Esophagus muscularis mucosa (tissue), 4 donors: Measurements from ENCODE around the gene CUL4A. TPM values are rescaled to one million over a fixed set of nuclear protein-coding genes. Genes with fewer than 3 reads are reported as not detected.

Experiments used
- DNase-seq: peaks from one replicate; pipeline ENCODE4 v3.0.0-alpha.2; 2017; ENCODE audit errors: extremely low spot score
- H3K27ac ChIP-seq, 4 donors: fragments of 200-600 bp; sonication (generic); replicated peaks in 1 of 4; 1 replicate in 3 of 4; 2 replicates in 1 of 4; pipeline ENCODE4 v1.5.1; 2016 to 2019; ENCODE audit warnings: mild to moderate bottlenecking in 1 of 4
- H3K27me3 ChIP-seq, 4 donors: fragments of 200-600 bp; sonication (generic); one replicate each; pipeline versions ENCODE4 v1.5.1 to v1.6.0; 2016 to 2019
- H3K36me3 ChIP-seq, 4 donors: fragments of 200-600 bp; sonication (generic); one replicate each; pipeline ENCODE4 v1.5.1; 2016 to 2019
- H3K4me1 ChIP-seq, 4 donors: fragments of 200-600 bp; sonication (generic); one replicate each; pipeline ENCODE4 v1.5.1; 2016 to 2019
- H3K4me3 ChIP-seq, 4 donors: fragments of 200-600 bp; sonication (generic); 1 replicate in 2 of 4; 2 replicates in 2 of 4; pipeline ENCODE4 v1.5.1; 2016 to 2019; ENCODE audit warnings: mild to moderate bottlenecking in 4 of 4, moderate library complexity in 1 of 4
- H3K9me3 ChIP-seq, 4 donors: fragments of 200-600 bp; sonication (generic); 1 replicate in 3 of 4; 2 replicates in 1 of 4; pipeline ENCODE4 v1.5.1; 2016 to 2019
- CTCF ChIP-seq, 3 experiments: fragments of 200-600 bp in 2 of 3; fragments of 450-650 bp in 1 of 3; sonication (generic) in 2 of 3; IDR thresholded peaks; one replicate each; pipeline ENCODE4 v1.5.1; 2017 to 2019; ENCODE audit warnings: antibody characterized with exemption in 3 of 3, mild to moderate bottlenecking in 2 of 3, moderate library complexity in 1 of 3
- EP300 ChIP-seq: sonication (generic); formaldehyde crosslinking; IDR thresholded peaks from one replicate; pipeline ENCODE4 v1.6.1; 2017; ENCODE audit warnings: antibody characterized with exemption
- POLR2A ChIP-seq: fragments of 450-650 bp; IDR thresholded peaks from one replicate; pipeline ENCODE4 v1.6.1; 2017; ENCODE audit warnings: antibody characterized with exemption, moderate library complexity, mild to moderate bottlenecking, low read depth
- POLR2AphosphoS5 ChIP-seq, 2 donors: sonication (generic); formaldehyde crosslinking; IDR thresholded peaks; one replicate each; pipeline ENCODE4 v1.6.1; 2017; ENCODE audit warnings: antibody characterized with exemption in 2 of 2
- WGBS: methylation state at CpG from one replicate; pipeline ENCODE4 v1.1.5; 2018; 5-methylcytosine and 5-hydroxymethylcytosine counted together
- intact Hi-C: fragments of 100-400 bp; cut with DNase I; formaldehyde crosslinking; loops from one replicate; pipeline ENCODE4 v1.15.1; 2023
- total RNA-seq, 4 donors: library from RNA; depleted of rRNA; stranded (reverse); fragments of >200 nt; gene quantifications; one replicate each; pipeline versions ENCODE4 v1.1.0 to v1.2.1, GENCODE V29; 2016

Gene CUL4A
- total RNA-seq, 4 donors from 2014 or later = 93.4 to 154 (median 122) TPM

DNA sequence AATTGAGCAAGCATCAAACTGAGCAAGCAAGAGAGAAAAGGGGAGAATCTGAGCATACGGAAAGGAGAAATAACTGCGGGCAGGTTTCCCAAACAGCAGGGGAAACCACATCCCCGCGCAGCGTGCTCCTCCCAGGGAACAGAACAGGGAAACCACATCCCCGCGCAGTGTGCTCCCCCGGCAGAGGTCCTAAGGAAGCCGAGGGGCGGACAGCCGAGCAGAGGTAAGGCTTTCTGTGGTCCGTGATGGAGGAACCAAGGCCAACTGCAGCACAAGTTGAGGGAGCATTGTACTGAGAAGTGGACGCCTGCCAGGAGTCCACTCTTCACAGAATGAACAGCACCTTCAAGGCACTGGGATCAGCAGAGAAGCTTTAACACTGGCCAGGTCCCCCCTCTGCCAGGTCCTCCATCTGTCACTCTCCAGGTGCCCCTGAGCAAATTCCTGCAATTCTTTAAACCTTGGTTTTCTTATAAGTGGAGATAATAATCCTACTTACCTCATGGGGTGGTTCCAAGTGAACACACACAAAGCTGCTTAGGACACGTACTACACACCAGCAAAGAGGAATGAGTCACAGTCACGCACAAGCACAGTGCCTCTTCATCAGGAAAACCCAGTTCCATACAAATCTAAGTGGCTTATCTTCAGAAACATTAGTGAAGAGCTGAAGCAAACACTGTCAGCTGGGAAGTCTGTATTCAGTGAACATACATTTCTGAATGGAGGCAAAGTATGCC is 64.6 kb downstream of the CUL4A start:
- DNase-seq = no peak
- Histone ChIP-seq H3K4me1 (peaks cover 0 to 5% (median 2%) of the 10 kb centered on the region in 4 donors), H3K36me3 (peaks cover 0 to 8% (median 0%) of the 10 kb centered on the region in 4 donors), H3K27ac (no peak overlapping the region), H3K27me3 (no peaks in the 10 kb centered on the region), H3K9me3 (no peaks in the 10 kb centered on the region), H3K4me3 (no peak overlapping the region)
- 57% methylated on average over 13 of the region's 15 CpGs for WGBS
- intact Hi-C loops = no loop called here
- TF ChIP-seq POLR2AphosphoS5 (IDR thresholded peaks at IDR 0.05) (no peak), EP300 (no peak), POLR2A (no peak), CTCF (IDR thresholded peaks at IDR 0.05) (no peak)

DNA sequence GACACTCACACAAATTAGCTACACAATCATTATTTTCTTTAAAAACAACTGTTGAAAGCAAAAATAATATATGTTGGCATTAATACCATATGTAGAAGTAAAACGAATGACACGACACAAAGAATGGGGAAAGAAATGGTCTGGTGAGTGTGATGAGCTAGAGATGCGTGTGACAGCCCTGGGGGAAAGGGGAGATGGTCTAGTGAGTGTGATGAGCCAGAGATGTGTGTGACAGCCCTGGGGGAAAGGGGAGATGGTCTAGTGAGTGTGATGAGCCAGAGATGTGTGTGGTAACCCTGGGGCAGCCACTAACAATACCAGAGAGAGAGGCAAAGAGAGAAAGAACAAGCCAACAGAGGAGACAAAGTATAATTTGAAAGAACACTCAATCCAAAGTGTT is 65.3 kb downstream of the CUL4A start:
- WGBS = 80% methylated on average over 3 of the region's 3 CpGs
- intact Hi-C loops = no loop called here
- Histone ChIP-seq H3K36me3 (peaks cover 0 to 5% (median 0%) of the 10 kb centered on the region in 4 donors), H3K4me3 (no peak overlapping the region), H3K27ac (no peak overlapping the region), H3K4me1 (peaks cover 0 to 5% (median 2%) of the 10 kb centered on the region in 4 donors), H3K27me3 (peaks cover 0 to 4% (median 0%) of the 10 kb centered on the region in 4 donors), H3K9me3 (no peaks in the 10 kb centered on the region)
- no peak for DNase-seq
- TF ChIP-seq EP300 (no peak), CTCF (IDR thresholded peaks at IDR 0.05) (no peak), POLR2AphosphoS5 (IDR thresholded peaks at IDR 0.05) (no peak), POLR2A (no peak)

- 11% methylated on average over 3 of the region's 3 CpGs for WGBS
- intact Hi-C loops = no loop called here
- DNase-seq = no peak
Measured at GRCh38 chr13:113275387-113275786, 66.0 kb downstream of the CUL4A start.

DNA sequence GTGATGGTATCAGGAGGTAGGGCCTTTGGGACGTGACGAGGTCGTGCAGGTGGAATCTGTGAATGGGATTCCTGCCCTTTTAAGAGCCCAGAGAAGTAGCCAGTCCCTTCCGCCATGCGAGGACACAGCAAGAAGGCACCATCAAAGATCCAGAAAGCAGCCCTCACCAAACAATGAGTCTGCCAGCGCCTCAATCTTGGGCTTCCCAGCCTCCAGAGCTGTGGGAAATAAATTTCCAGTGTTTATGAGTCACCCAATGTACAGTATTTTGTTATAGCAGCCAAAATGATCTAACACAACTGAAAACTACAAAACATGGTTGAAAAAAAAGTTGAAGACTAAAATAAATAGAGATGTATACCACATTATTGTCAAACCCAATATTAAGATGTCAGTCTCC is 70.7 kb downstream of the CUL4A start:
- DNase-seq = no peak
- intact Hi-C loops = no loop called here
- TF ChIP-seq POLR2AphosphoS5 (IDR thresholded peaks at IDR 0.05) (no peak), EP300 (no peak), POLR2A (no peak), CTCF (IDR thresholded peaks at IDR 0.05) (no peak)
- Histone ChIP-seq H3K4me1 (peaks cover 0 to 5% (median 2%) of the 10 kb centered on the region in 4 donors), H3K9me3 (no peaks in the 10 kb centered on the region), H3K4me3 (no peak overlapping the region), H3K36me3 (no peaks in the 10 kb centered on the region), H3K27me3 (peaks cover 0 to 18% (median 0%) of the 10 kb centered on the region in 4 donors), H3K27ac (no peak overlapping the region)
- WGBS = 84% methylated on average over 6 of the region's 6 CpGs

More at GRCh38 chr13:113275387-113275786, 66.0 kb downstream of the CUL4A start:
- Histone ChIP-seq H3K27me3 (peaks cover 0 to 4% (median 0%) of the 10 kb centered on the region in 4 donors), H3K36me3 (peaks cover 0 to 5% (median 0%) of the 10 kb centered on the region in 4 donors), H3K9me3 (no peaks in the 10 kb centered on the region), H3K27ac (no peak overlapping the region), H3K4me1 (peaks cover 0 to 5% (median 2%) of the 10 kb centered on the region in 4 donors), H3K4me3 (no peak overlapping the region)
- TF ChIP-seq EP300 (no peak), POLR2A (no peak), CTCF (IDR thresholded peaks at IDR 0.05) (peak; percentile 44 to 61 (median 53))
